ENCODE measurements around the gene ADAMTS16.
"Not testable (repeated sequence)": the region's sequence is repeated elsewhere in the genome, so short reads cannot be mapped to it uniquely, and the experiment has no call there.

ADAMTS16 gene

GRCh38 chr5:5139777-5140478, at the start of gene ADAMTS16:
TSS of gene ADAMTS16 (plus strand) at chr5:5140330. CDS start at chr5:5140468, 138 bp downstream.
- no peak for DNase-seq

- DNase-seq = no peak
These were observed 48.0 kb upstream of the ADAMTS16 start for GRCh38 chr5:5092149-5092548.

GRCh38 chr5:5100635-5101034, 39.5 kb upstream of the ADAMTS16 start:
- no peak for DNase-seq

GRCh38 chr5:5101676-5102075, 38.5 kb upstream of the ADAMTS16 start:
- DNase-seq = no peak

- no peak for DNase-seq
These were observed 36.9 kb upstream of the ADAMTS16 start for GRCh38 chr5:5103245-5103644.

GRCh38 chr5:5104550-5104949, 35.6 kb upstream of the ADAMTS16 start:
- DNase-seq = no peak

- DNase-seq = no peak
These were observed 34.6 kb upstream of the ADAMTS16 start for GRCh38 chr5:5105531-5105930.

- DNase-seq = no peak
These were observed 23.2 kb upstream of the ADAMTS16 start for GRCh38 chr5:5116956-5117355.

GRCh38 chr5:5122776-5123175, 17.4 kb upstream of the ADAMTS16 start:
- no peak for DNase-seq

- no peak for DNase-seq
These were observed 15.9 kb upstream of the ADAMTS16 start for GRCh38 chr5:5124231-5124630.

GRCh38 chr5:5126444-5126843, 13.7 kb upstream of the ADAMTS16 start:
- DNase-seq = no peak

- DNase-seq = no peak
These were observed 11.4 kb upstream of the ADAMTS16 start for GRCh38 chr5:5128766-5129165.

GRCh38 chr5:5132234-5132633, 7.9 kb upstream of the ADAMTS16 start:
- no peak for DNase-seq

- no peak for DNase-seq
These were observed 7.3 kb upstream of the ADAMTS16 start for GRCh38 chr5:5132693-5133295.

- no peak for DNase-seq
These were observed 6.0 kb upstream of the ADAMTS16 start for GRCh38 chr5:5134107-5134506.

- DNase-seq = no peak
These were observed 4.0 kb upstream of the ADAMTS16 start for GRCh38 chr5:5135957-5136676.

- DNase-seq = not testable (repeated sequence)
These were observed 2.3 kb upstream of the ADAMTS16 start for GRCh38 chr5:5137851-5138250.

- DNase-seq = no peak
These were observed 774 bp upstream of the ADAMTS16 start for GRCh38 chr5:5139336-5139776.

GRCh38 chr5:5140479-5141338, 579 bp downstream of the ADAMTS16 start:
- no peak for DNase-seq

- no peak for DNase-seq
These were observed 1.1 kb downstream of the ADAMTS16 start for GRCh38 chr5:5141339-5141599.

GRCh38 chr5:5141625-5142525, 1.7 kb downstream of the ADAMTS16 start:
- DNase-seq = peak; percentile 11 to 48

GRCh38 chr5:5144441-5144840, 4.3 kb downstream of the ADAMTS16 start:
- no peak for DNase-seq

Data from CD4-positive, alpha-beta T cell treated with Interleukin-1 beta for 1 hour (primary cell).